Prostate gland (tissue), 2 donors: ENCODE results near the gene ITPRID1.

Experiments
- CTCF ChIP-seq, 4 experiments: fragments of 200-600 bp in 2 of 4; fragments of 450-650 bp in 2 of 4; sonication (generic) in 2 of 4; IDR thresholded peaks; 1 replicate in 3 of 4; 2 replicates in 1 of 4; pipeline ENCODE4 v1.5.1; 2016 to 2019; ENCODE audit warnings: antibody characterized with exemption in 4 of 4, mild to moderate bottlenecking in 2 of 4, moderate library complexity in 2 of 4
- POLR2A ChIP-seq: fragments of 450-650 bp; IDR thresholded peaks from one replicate; pipeline ENCODE4 v1.6.1; 2016; ENCODE audit warnings: antibody characterized with exemption, mild to moderate bottlenecking

GRCh38 chr7:31493714-31494181, 20.1 kb upstream of the ITPRID1 start:
- TF ChIP-seq CTCF (IDR thresholded peaks at IDR 0.05), result no peak
- no peak for TF ChIP-seq POLR2A
